ENCODE results near the gene ERMARD.

ERMARD gene

GRCh38 chr6:169794317-169795055 lies 43.1 kb downstream of the ERMARD start:
- H3K27ac ChIP-seq (replicated peaks), result peak overlapping the region; percentile 40; the same call in 1 of the 2 replicates
- TF ChIP-seq GABPA (IDR thresholded peaks at IDR 0.05; ENCODE audit: low read depth), result no peak
- no peak for TF ChIP-seq POLR2AphosphoS5 (IDR thresholded peaks at IDR 0.05; ENCODE audit: low read depth)
- no peak for TF ChIP-seq SPI1 (IDR thresholded peaks at IDR 0.05; ENCODE audit: borderline replicate concordance, low read depth)
- TF ChIP-seq CTCF (IDR thresholded peaks at IDR 0.05; ENCODE audit: insufficient read depth, low read length), result no peak
- TF ChIP-seq REST (IDR thresholded peaks at IDR 0.05; ENCODE audit: insufficient replicate concordance, low read depth), result no peak

GRCh38 chr6:169795196-169795595 lies 43.8 kb downstream of the ERMARD start:
- H3K4me3 ChIP-seq (replicated peaks; ENCODE audit: insufficient read depth, low read length), result no peak overlapping the region
- DNase-seq (ENCODE audit: low read depth in 1 of 2, low spot score in 1 of 2), result peak; percentile 73 to 83
- peak overlapping the region; percentile 40 for H3K27ac ChIP-seq (replicated peaks)
- no peak for TF ChIP-seq REST (IDR thresholded peaks at IDR 0.05; ENCODE audit: insufficient replicate concordance, low read depth)
- no peak for TF ChIP-seq SPI1 (IDR thresholded peaks at IDR 0.05; ENCODE audit: borderline replicate concordance, low read depth)
- TF ChIP-seq GABPA (IDR thresholded peaks at IDR 0.05; ENCODE audit: low read depth), result no peak
- TF ChIP-seq CTCF (IDR thresholded peaks at IDR 0.05; ENCODE audit: insufficient read depth, low read length), result no peak
- TF ChIP-seq POLR2AphosphoS5 (IDR thresholded peaks at IDR 0.05; ENCODE audit: low read depth), result no peak
- H3K27me3 ChIP-seq (ENCODE audit: insufficient read depth, poor library complexity, severe bottlenecking), result peaks cover 6% of the 10 kb centered on the region

More at GRCh38 chr6:169794317-169795055, 43.1 kb downstream of the ERMARD start:
- H3K4me3 ChIP-seq (replicated peaks; ENCODE audit: insufficient read depth, low read length), result no peak overlapping the region
- peaks cover 6% of the 10 kb centered on the region for H3K27me3 ChIP-seq (ENCODE audit: insufficient read depth, poor library complexity, severe bottlenecking)
- DNase-seq (ENCODE audit: low read depth in 1 of 2, low spot score in 1 of 2), result no peak

GRCh38 chr6:169798764-169799473 lies 47.5 kb downstream of the ERMARD start:
- no peaks in the 10 kb centered on the region for H3K27me3 ChIP-seq (ENCODE audit: insufficient read depth, poor library complexity, severe bottlenecking)
- TF ChIP-seq REST (IDR thresholded peaks at IDR 0.05; ENCODE audit: insufficient replicate concordance, low read depth) (no peak), CTCF (IDR thresholded peaks at IDR 0.05; ENCODE audit: insufficient read depth, low read length) (no peak), GABPA (IDR thresholded peaks at IDR 0.05; ENCODE audit: low read depth) (no peak), POLR2AphosphoS5 (IDR thresholded peaks at IDR 0.05; ENCODE audit: low read depth) (no peak), SPI1 (IDR thresholded peaks at IDR 0.05; ENCODE audit: borderline replicate concordance, low read depth) (no peak)
- H3K27ac ChIP-seq (replicated peaks), result no peak overlapping the region
- H3K4me3 ChIP-seq (replicated peaks; ENCODE audit: insufficient read depth, low read length), result no peak overlapping the region
- DNase-seq (ENCODE audit: low read depth in 1 of 2, low spot score in 1 of 2), result no peak
